Measurements from ENCODE around the gene CPTP. TPM values are rescaled to one million over a fixed set of nuclear protein-coding genes. Genes with fewer than 3 reads are reported as not detected.
A peak's percentile ranks its signal among the peaks of the same experiment; 100 is the strongest.
"Not testable (repeated sequence)": the region's sequence is repeated elsewhere in the genome, so short reads cannot be mapped to it uniquely, and the experiment has no call there.

The CPTP gene
- total RNA-seq, 2 experiments from 2014 or later = 12.1 to 13.1 TPM

DNA sequence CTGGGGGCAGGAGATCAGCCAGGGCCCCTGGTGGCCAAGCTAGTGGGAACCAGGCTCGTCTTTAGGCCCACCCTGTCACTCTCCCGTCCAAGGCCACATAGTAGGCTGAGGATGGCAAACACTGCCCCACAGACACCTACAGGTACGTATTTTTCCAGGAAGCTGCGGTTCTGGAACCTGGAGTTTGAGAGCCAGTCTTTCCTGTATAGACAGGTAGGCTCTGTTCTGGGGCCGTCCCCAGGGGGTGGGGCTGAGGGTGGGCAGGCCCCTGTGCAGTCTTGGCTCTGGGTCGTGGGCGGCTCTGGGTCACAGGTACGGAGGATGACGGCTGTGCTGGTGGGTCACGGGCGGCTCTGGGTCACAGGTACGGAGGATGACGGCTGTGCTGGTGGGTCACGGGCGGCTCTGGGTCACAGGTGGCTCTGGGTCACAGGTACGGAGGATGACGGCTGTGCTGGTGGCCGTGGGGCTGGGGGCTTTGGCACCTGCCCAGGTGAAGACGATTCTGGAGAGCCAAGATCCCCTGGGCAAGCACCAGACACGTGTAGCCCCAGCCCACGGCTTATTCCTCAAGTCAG, 14.0 kb upstream of the CPTP start:
- peak overlapping the region; percentile 16 for H3K4me3 Mint-ChIP-seq
- peaks cover 11% of the 10 kb centered on the region for H3K36me3 Mint-ChIP-seq
- intact Hi-C loops (cut with micrococcal nuclease) = no loop called here
- peaks cover 25% of the 10 kb centered on the region for H3K4me1 Mint-ChIP-seq (ENCODE audit: low read depth)
- no peaks in the 10 kb centered on the region for H3K9me3 Mint-ChIP-seq
- POLR2A ChIA-PET = no interaction called here
- H3K27ac Mint-ChIP-seq = no peak overlapping the region
- H3K27me3 Mint-ChIP-seq = no peaks in the 10 kb centered on the region
- no peak for DNase-seq
- CTCF ChIA-PET = interaction anchor here (0.9 kb wide), 1 partner anchor 65 kb away, joined by 4 read pairs; the partner anchor contains the start of gene AURKAIP1

DNA sequence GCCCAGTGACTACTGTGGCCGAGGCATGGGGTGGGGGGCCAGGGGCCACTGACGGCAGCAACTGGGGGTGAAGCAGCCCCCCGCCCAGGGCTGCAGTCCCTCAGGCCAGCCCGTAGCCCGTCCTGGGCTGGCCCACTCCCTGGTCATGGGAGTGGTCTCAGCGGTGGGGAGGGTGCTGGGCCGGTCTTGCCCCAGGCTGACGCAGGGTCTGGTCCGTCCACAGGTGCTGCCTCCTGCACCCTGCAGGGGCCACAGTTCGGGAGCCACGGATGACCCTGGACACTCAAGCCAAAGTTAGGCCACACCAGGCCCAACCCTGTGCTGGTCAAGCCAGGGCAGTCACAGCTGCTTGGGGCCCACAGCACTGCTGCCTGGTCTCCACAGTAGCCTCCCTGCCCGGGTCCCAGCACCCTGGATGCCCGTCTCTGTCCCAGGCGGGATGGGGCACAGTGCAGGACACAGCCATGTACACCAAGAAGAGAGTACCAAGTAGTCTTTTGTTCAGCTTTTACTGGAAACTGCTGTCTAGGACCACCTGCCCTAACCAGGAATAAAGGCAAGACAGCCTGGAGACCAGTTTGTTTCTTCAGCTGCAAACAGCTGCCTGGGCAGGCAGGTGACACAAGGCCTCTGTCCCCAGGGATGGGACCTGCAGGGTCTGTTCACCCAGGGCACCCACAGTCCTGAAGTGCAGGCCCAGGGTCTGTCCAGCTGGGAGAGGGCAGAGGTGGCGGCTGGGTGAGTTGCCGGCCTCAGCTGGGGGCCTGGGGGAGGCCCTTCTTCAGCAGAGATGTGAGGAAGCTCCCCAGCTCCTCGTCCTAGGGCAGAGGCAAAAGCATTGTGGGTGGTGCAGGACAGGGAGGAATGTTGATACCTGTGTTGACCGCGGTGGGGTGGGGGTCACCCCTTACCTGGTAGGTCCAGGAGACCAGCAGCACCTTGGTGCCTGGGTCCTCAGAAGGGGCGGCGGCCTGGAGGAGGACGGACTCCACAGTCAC, 13.2 kb upstream of the CPTP start:
- POLR2A ChIA-PET = interaction anchor here (0.9 kb wide), 1 partner anchor 19 kb away, joined by 3 read pairs; the partner anchor contains the start of gene TAS1R3
- Mint-ChIP-seq H3K27ac (no peak overlapping the region), H3K27me3 (no peaks in the 10 kb centered on the region), H3K4me3 (no peak overlapping the region), H3K36me3 (peaks cover 11% of the 10 kb centered on the region), H3K9me3 (no peaks in the 10 kb centered on the region), H3K4me1 (ENCODE audit: low read depth) (peaks cover 17% of the 10 kb centered on the region)
- CTCF ChIA-PET = no interaction called here
- no peak for DNase-seq
- intact Hi-C loops (cut with micrococcal nuclease) = no loop called here

- ChIA-PET POLR2A (no interaction called here), CTCF (interaction anchor here (1.5 kb wide), 1 partner anchor 12 kb away, joined by 4 read pairs; no protein-coding TSS in a partner anchor)
- intact Hi-C loops (cut with micrococcal nuclease) = no loop called here
- no peak for DNase-seq
- no peaks in the 10 kb centered on the region for H3K27me3 Mint-ChIP-seq
- peaks cover 14% of the 10 kb centered on the region for H3K36me3 Mint-ChIP-seq
- H3K4me1 Mint-ChIP-seq (ENCODE audit: low read depth) = peaks cover 9% of the 10 kb centered on the region
- H3K4me3 Mint-ChIP-seq = no peak overlapping the region
- H3K9me3 Mint-ChIP-seq = no peaks in the 10 kb centered on the region
- H3K27ac Mint-ChIP-seq = no peak overlapping the region
Observed at GRCh38 chr1:1312450-1313314, 11.9 kb upstream of the CPTP start.

GRCh38 chr1:1313500-1314236, 10.9 kb upstream of the CPTP start:
- H3K27me3 Mint-ChIP-seq = no peaks in the 10 kb centered on the region
- ChIA-PET POLR2A (no interaction called here), CTCF (interaction anchor here (1.5 kb wide), 1 partner anchor 13 kb away, joined by 4 read pairs; no protein-coding TSS in a partner anchor)
- no peak overlapping the region for H3K4me3 Mint-ChIP-seq
- peaks cover 14% of the 10 kb centered on the region for H3K36me3 Mint-ChIP-seq
- H3K27ac Mint-ChIP-seq = no peak overlapping the region
- H3K9me3 Mint-ChIP-seq = no peaks in the 10 kb centered on the region
- H3K4me1 Mint-ChIP-seq (ENCODE audit: low read depth) = peaks cover 9% of the 10 kb centered on the region
- no peak for DNase-seq
- intact Hi-C loops (cut with micrococcal nuclease) = no loop called here

GRCh38 chr1:1314237-1314586, 10.4 kb upstream of the CPTP start:
- ChIA-PET POLR2A (interaction anchor here (0.9 kb wide), 1 partner anchor 19 kb away, joined by 3 read pairs; no protein-coding TSS in a partner anchor), CTCF (no interaction called here)
- intact Hi-C loops (cut with micrococcal nuclease) = no loop called here

GRCh38 chr1:1314678-1315335, 9.8 kb upstream of the CPTP start:
- POLR2A ChIA-PET = interaction anchor here (0.9 kb wide), 1 partner anchor 20 kb away, joined by 3 read pairs; no protein-coding TSS in a partner anchor
- peaks cover 18% of the 10 kb centered on the region for H3K36me3 Mint-ChIP-seq
- CTCF ChIA-PET = interaction anchor here (1.1 kb wide), 1 partner anchor 56 kb away, joined by 3 read pairs; no protein-coding TSS in a partner anchor
- H3K27me3 Mint-ChIP-seq = no peaks in the 10 kb centered on the region
- H3K27ac Mint-ChIP-seq = no peak overlapping the region
- intact Hi-C loops (cut with micrococcal nuclease) = no loop called here
- no peak for DNase-seq
- no peaks in the 10 kb centered on the region for H3K9me3 Mint-ChIP-seq
- peaks cover 3% of the 10 kb centered on the region for H3K4me1 Mint-ChIP-seq (ENCODE audit: low read depth)
- H3K4me3 Mint-ChIP-seq = no peak overlapping the region

More at GRCh38 chr1:1314237-1314586, 10.4 kb upstream of the CPTP start:
- Mint-ChIP-seq H3K36me3 (peaks cover 15% of the 10 kb centered on the region), H3K4me3 (no peak overlapping the region), H3K4me1 (ENCODE audit: low read depth) (peaks cover 9% of the 10 kb centered on the region), H3K27me3 (no peaks in the 10 kb centered on the region), H3K27ac (no peak overlapping the region), H3K9me3 (no peaks in the 10 kb centered on the region)
- no peak for DNase-seq

DNA sequence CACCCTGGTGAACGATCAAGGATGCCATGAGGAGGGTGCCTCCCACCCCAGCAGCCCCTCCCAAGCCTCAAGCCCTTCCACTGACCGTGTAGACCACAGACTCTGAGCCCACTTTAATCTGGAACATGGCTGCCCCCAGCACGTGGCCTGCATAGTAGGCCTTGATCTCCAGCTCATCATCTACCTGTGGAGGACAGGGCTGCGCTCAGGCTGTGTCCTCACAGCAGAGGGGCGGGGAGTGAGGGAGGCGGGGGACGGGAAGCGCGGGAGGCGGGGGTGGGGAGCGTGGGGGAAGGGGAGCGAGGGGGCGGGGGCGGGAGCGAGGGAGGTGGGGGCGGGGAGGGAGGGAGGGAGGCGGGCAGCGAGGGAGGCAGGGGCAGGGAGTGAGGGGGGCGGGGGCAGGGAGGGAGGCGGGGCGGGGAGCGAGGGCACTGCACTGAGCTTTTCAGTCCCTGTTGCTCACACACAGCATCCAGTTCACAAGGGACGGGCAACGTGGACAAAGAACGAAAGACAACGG, 9.1 kb upstream of the CPTP start:
- ChIA-PET POLR2A (no interaction called here), CTCF (interaction anchor here (1.1 kb wide), 1 partner anchor 56 kb away, joined by 3 read pairs; no protein-coding TSS in a partner anchor)
- H3K27me3 Mint-ChIP-seq = no peaks in the 10 kb centered on the region
- no peak for DNase-seq
- H3K4me1 Mint-ChIP-seq (ENCODE audit: low read depth) = peaks cover 5% of the 10 kb centered on the region
- no peak overlapping the region for H3K27ac Mint-ChIP-seq
- H3K4me3 Mint-ChIP-seq = no peak overlapping the region
- H3K36me3 Mint-ChIP-seq = peaks cover 22% of the 10 kb centered on the region
- no peaks in the 10 kb centered on the region for H3K9me3 Mint-ChIP-seq
- intact Hi-C loops (cut with micrococcal nuclease) = no loop called here

- H3K27ac Mint-ChIP-seq; intact Hi-C loops (cut with micrococcal nuclease); H3K4me1 Mint-ChIP-seq (ENCODE audit: low read depth); H3K4me3 Mint-ChIP-seq; CTCF ChIA-PET; DNase-seq; H3K27me3 Mint-ChIP-seq; POLR2A ChIA-PET; H3K9me3 Mint-ChIP-seq: not testable (repeated sequence)
- H3K36me3 Mint-ChIP-seq = peaks cover 19% of the 10 kb centered on the region
Observed at GRCh38 chr1:1316199-1316598, 8.4 kb upstream of the CPTP start.

GRCh38 chr1:1317420-1317819, 7.2 kb upstream of the CPTP start:
- ChIA-PET POLR2A (no interaction called here), CTCF (no interaction called here)
- intact Hi-C loops (cut with micrococcal nuclease) = no loop called here
- Mint-ChIP-seq H3K27me3 (no peaks in the 10 kb centered on the region), H3K36me3 (peaks cover 19% of the 10 kb centered on the region), H3K9me3 (no peaks in the 10 kb centered on the region), H3K4me3 (no peak overlapping the region), H3K4me1 (ENCODE audit: low read depth) (peaks cover 12% of the 10 kb centered on the region), H3K27ac (no peak overlapping the region)
- DNase-seq = no peak

- Mint-ChIP-seq H3K4me3 (no peak overlapping the region), H3K27me3 (no peaks in the 10 kb centered on the region), H3K36me3 (peaks cover 18% of the 10 kb centered on the region), H3K4me1 (ENCODE audit: low read depth) (peaks cover 17% of the 10 kb centered on the region), H3K9me3 (no peaks in the 10 kb centered on the region), H3K27ac (no peak overlapping the region)
- no peak for DNase-seq
- POLR2A ChIA-PET = no interaction called here
- intact Hi-C loops (cut with micrococcal nuclease) = no loop called here
- CTCF ChIA-PET = no interaction called here
Observed at GRCh38 chr1:1318131-1318652, 6.4 kb upstream of the CPTP start.
